Panc1 (cell line): ENCODE measurements around the gene IL10RB.

Experiments used
- CTCF ChIP-seq: fragments of 450-650 bp; IDR thresholded peaks from 2 replicates; pipeline ENCODE4 v1.5.1; 2017; ENCODE audit warnings: mild to moderate bottlenecking
- POLR2AphosphoS5 ChIP-seq: IDR thresholded peaks from 2 replicates; pipeline ENCODE4 v1.6.1; 2012; ENCODE audit warnings: mild to moderate bottlenecking, low read depth, low read length, moderate library complexity
- REST ChIP-seq, 2 experiments: IDR thresholded peaks; 2 replicates each; pipeline ENCODE4 v1.6.1; 2011 to 2012; ENCODE audit warnings: low read depth in 2 of 2, control low read depth in 1 of 2, low read length in 1 of 2, mild to moderate bottlenecking in 1 of 2, moderate library complexity in 1 of 2; ENCODE audit not compliant: insufficient read depth in 1 of 2
- SIN3A ChIP-seq: IDR thresholded peaks from 2 replicates; pipeline ENCODE4 v1.6.1; 2012; ENCODE audit warnings: low read depth, mild to moderate bottlenecking, low read length, moderate library complexity, borderline replicate concordance; ENCODE audit not compliant: insufficient read depth
- TCF7L2 ChIP-seq: IDR thresholded peaks from 2 replicates; pipeline ENCODE4 v1.6.1; 2011; ENCODE audit warnings: mild to moderate bottlenecking, low read depth, low read length, inconsistent platforms

GRCh38 chr21:33281096-33281652 is 15.0 kb downstream of the IL10RB start:
- TF ChIP-seq POLR2AphosphoS5: no peak
- no peak for TF ChIP-seq CTCF
- TF ChIP-seq REST (IDR thresholded peaks at IDR 0.05; ENCODE audit: insufficient read depth in 1 of 2, low read depth in 2 of 2, low read length in 1 of 2): no peak
- TF ChIP-seq TCF7L2: no peak
- TF ChIP-seq SIN3A: no peak
